Measurements from ENCODE around the gene HASPIN.

- TF ChIP-seq CTCF (IDR thresholded peaks at IDR 0.05; ENCODE audit: low read length) (no peak), EZH2 (IDR thresholded peaks at IDR 0.05; ENCODE audit: borderline replicate concordance, low read length) (no peak)
Measured at GRCh38 chr17:3723556-3724377, at the start of gene HASPIN.

Measured in OCI-LY1 (cell line).